DMS79 (cell line): ENCODE data around the gene MYPN.
"Not testable (repeated sequence)": the region's sequence is repeated elsewhere in the genome, so short reads cannot be mapped to it uniquely, and the experiment has no call there.

Source experiments
- DNase-seq: peaks from one replicate; lab custom pipeline; 2025; lab: John Stamatoyannopoulos, UW

Gene MYPN

GRCh38 chr10:68231106-68231816 lies 122.0 kb downstream of the MYPN start:
- no peak for DNase-seq

DNA sequence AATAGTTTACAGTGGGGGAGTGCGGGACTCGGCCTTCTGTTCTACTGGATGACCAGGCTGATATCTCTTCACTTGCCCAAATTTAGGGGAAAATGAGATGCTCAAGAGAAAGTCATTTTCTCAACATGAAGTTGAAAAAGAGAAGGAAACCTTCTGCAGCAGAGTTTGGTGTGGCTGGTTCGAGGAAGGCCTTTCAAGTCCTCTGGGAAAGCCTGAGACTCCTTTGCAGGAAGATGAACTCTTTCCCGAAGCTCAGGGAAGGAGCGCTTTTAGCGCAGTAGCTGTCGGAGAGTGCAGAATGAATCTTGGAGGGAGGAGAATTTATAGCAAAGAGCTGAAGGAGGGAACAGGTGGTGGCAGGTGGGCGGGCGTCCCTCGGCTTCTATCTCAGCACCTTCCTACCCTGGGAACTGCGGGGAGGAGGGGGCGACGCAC lies 122.5 kb downstream of the MYPN start, which contains the start of gene ATOH7:
Gene ATOH7, minus strand, starts transcription at position 297 of the 435 bp plus-strand sequence. CDS start 436 bp downstream, outside the sequence.
- DNase-seq = no peak

GRCh38 chr10:68233046-68233445 lies 123.8 kb downstream of the MYPN start:
- no peak for DNase-seq

GRCh38 chr10:68235111-68235510 lies 125.8 kb downstream of the MYPN start:
- no peak for DNase-seq

DNA sequence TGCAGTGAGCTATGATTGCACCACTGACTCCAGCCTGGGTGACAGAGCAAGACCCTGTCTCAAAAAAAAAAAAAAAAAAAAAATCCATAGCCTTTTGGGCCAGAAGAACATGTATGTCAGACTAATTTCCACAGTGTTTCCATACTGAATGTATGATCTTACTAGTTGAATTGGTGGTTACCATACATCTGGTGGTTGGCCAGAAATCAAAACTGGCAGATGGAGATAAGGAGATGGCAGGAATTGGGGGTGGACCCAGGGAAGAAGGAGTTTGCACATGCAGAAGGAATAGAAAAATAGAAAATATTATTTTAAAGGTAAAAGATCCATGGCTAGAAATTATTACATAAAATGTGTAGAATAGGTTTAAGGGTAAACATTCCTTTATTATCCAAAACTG lies 126.3 kb downstream of the MYPN start:
- DNase-seq = no peak

DNA sequence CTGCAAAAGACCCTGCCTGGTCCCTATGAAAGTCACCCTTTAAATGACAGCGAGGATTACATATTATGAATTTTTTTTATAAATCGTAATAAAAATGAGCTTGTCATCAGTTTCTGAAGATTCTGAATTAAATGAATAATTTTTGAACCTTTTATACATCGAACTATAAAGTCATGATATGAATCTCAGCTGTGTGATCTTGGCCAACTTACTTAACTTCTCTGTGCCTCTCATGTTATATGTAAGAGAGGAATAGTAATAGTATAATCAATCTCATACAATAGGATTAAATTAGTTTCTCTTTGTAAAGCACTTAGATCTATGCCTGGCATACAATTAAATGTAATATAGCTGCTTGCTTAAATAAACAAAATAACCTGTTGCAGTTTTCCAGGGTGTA lies 127.9 kb downstream of the MYPN start:
- DNase-seq = no peak

GRCh38 chr10:68238371-68238770 lies 129.1 kb downstream of the MYPN start:
- no peak for DNase-seq

GRCh38 chr10:68239069-68239468 lies 129.8 kb downstream of the MYPN start:
- DNase-seq = no peak

DNA sequence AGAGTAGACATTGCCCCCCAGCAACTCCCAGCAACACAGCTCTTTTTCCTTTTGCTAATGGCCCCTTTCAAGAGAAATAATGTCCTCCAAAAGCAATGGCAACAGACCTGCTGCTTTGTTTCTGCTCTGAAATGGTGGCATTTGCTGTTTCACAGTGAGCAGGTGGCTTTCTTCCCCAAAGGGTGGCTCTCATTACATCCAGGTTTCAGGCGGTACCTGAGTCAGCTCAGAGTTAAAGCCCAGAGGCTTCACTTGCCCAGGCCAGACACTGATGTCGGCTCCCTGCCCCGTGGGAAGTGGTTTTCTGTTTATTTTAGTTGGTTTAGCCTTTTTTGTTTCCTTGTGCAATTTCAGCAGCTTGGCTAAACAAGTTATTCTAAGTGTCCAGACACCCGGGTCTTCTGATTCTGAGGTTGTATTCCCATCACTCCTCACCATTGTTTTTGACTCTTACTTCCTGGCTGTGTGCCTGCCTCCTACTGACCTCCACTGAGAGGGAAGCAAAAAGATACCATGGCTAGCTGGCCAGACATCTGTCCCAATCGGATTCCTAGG lies 130.4 kb downstream of the MYPN start:
- no peak for DNase-seq

- no peak for DNase-seq
Observed at GRCh38 chr10:68242051-68242450, 132.8 kb downstream of the MYPN start.

DNA sequence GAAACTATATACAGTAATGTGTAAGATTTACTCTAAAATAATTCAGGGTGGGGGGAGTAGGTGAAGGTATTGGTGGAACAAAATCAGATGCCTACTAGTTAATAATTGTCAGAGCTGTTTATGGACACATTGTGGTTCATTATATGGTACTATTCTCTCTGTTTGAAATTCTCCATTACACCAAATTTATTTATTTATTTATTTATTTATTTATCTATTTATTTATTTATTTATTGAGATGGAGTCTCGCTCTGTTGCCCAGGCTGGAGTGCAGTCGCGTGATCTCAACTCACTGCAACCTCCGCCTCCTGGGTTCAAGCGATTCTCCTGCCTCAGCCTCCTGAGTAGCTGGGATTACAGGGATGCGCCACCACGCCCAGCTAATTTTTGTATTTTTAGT lies 137.1 kb downstream of the MYPN start:
- not testable (repeated sequence) for DNase-seq

GRCh38 chr10:68247931-68248330 lies 138.6 kb downstream of the MYPN start:
- no peak for DNase-seq

DNA sequence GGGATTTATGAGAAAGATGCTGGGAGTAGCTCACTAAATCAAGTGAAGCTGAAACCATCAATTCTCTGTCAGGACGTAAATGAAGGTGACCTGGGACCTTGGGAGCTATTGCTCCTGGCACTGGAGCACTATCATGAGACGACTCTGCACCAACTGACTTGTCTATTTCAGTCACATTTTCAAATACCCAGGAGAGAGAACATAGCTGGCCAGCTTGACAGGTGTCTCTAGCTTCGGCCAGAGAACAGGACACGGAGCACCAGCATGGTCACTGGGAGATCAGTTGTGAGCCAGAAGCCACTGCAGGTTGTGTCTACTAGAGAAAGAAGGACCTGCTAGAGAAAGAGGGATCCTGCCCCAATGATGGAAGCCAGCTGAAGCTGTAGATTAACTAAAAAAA lies 140.0 kb downstream of the MYPN start:
- DNase-seq = no peak

DNA sequence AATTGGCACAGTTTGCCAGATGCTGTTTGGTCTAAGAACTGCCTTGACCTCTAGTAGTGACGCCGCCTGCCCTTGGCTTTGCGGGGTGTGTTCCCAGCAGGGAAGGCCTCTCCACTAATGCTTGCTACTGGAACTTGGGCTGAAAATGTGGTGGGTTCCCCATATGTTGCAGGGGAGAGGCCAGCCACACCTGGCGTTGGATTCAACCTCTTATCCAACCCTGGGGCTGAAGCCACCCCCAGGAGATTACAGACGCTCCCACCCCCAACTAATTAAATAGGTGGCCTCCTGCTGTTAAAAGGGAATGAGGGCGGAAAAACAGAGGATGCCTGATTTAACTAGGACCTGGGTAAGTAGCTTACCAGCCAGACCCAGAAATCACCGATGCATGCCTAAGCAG lies 141.9 kb downstream of the MYPN start:
- no peak for DNase-seq

- DNase-seq = no peak
Observed at GRCh38 chr10:68251625-68252495, 142.6 kb downstream of the MYPN start.

DNA sequence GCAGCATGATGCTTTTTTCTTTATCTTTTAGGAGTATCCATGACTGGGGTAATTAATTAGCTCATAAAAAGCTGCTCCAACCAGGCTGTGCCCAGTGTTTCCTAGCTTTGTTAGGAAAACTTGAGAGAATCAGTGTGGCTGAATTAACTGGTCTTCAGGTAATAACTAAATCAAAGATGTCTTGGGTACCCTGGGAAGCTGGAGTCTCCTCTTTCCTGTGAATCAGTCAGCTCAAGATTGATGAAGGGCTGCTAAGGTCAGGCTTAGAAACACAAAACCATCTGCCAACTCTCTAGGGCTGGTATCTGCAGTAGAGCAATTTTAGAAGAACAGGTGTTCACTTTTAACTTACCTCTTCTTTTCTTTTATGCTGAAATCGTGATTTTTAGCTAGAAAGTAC lies 144.1 kb downstream of the MYPN start:
- DNase-seq = no peak

DNA sequence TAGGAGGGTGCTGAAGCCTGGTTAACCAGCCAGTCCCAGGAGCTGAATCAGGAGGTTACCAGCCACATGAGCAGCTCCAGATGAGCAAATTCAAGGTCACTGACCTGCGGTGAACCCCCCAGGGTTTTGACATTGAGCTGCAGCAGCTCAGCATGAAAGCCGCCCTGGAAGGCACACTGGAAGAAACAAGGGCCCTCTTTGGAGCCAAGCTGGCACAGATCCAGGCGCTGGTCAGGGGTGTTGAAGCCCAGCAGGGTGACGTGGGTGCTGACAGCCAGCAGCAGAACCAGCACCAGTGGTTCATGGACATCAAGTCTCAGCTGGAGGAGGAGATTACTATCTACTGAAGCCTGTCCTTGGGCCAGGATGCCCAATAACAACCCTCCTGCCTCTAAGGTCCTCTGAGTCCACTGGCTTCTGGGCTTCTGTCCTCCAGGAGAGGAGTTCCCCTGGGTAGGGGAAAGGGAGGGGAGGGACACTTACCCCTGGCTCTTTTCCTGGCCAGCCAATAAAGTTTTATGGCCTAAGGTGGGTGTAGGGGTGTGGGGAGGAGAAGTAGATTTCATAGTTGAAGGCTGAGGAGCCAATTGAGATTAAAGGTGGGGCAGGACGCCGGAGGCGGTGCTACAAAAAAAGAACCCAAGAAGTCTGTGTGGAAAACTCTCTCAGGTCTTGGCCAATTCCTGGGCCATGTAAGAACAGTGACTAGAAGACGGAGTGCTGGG lies 152.0 kb downstream of the MYPN start:
- no peak for DNase-seq
